ENCODE measurements around the gene UBE2Q2.
"Not testable (repeated sequence)": the region's sequence is repeated elsewhere in the genome, so short reads cannot be mapped to it uniquely, and the experiment has no call there.

Gene UBE2Q2

DNA sequence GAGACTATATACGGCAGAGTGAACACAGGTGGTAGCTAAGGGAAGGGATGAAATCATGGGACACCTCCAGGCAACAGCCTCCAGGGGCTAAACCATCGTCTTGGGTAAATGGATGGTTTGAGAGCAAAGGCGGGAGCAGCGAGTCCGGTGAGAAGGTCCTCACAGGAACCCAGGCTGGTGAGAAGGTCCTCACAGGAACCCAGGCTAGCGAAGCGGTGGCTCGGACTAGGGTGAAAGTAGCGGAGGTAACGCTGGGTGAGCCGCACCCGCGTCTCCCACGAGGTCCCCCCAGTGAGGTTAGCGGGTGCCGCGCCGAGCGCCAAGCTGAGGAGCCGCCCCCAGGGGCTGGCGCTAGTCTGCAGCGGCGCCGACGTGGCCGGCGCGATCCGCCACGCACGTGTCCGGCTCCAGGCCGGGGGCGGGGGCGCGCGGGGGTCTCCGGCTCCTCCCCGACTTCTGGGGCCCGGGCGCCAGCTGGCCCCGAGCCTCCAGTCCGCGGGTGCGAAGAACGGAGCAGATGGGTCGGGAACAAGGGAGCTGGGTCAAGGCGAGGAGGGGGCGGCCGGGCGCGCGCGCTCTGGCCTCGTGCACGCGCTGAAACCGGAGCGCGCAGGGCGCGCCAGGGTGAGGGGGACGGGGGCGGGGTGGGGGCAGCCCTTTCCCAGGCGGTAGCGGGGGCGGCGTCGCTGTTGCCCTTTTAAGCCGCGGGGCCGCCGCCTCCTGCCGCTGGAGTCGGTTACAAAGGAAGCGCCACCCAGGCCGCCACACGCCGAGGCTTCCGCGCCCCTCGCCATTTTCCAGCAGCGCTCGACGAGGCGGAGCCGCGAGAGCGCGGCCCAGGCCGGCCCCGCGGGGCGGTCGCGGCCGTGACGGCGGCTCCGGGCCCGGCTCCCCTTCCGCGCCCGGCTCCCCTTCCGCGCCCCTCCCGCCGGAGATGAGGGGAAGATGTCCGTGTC, at the start of gene UBE2Q2:
Gene UBE2Q2 (plus strand): TSS at position 726 of the 956 bp plus-strand sequence. CDS start 220 bp downstream, at position 946.
- peak; percentile 16 for DNase-seq (ENCODE audit: low read depth)

DNA sequence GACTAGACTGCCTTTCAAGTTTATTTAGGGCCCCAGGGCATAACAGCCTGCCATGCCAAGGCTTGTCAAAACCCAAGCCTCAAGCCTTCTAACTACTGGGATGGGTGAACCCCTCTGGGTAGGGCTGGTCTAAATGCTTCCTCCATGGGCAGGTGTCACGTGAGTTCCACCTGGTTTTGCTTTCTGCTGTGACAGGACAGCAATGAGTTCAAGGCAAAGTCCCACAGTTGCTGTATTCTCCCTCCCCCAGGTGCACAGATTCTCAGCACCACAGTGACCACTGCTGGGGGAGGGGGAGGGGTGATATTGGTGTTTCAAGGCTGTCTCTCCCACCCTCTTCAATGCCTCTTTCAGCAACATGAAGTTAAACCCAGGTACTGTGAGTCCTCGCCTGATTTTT, 46.9 kb upstream of the UBE2Q2 start:
- DNase-seq (ENCODE audit: low read depth): no peak

DNA sequence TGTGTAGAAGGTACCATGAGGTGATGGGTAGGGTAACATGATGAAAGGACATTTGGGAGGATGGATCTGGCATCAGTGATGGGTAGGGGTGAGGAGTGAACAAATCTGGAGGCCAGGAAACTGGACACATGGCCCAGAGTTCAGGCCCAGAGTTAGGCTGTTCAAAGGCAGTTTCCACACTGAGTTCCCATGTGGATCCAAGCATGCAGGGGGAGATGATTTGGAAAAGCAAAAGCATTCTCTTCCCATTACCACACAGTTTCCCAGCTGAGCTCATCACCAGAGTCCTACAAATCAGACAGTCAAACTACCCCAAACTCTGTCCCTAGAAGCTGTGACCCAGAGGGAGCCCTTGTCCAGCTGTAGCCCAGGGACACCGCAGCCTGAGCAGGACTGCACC, 46.1 kb upstream of the UBE2Q2 start:
- DNase-seq (ENCODE audit: low read depth): not testable (repeated sequence)

DNA sequence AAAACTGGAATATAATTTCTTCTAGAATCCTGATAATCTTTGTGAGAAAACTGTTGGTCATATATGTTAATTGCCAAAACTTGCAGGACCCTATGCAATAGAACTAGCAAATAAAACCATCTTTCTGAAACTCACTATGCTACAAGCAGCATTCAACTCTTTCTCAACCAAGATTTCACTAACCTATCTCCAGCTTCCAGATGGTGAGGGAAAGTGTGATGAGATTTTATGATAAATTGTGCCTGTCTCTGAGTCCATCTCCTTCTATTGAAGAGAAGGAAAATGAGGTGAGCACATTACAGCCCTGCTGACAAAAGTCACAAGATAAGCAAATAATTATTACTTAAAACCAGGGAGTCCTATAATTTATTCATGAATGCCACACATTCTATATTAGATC, 44.1 kb upstream of the UBE2Q2 start:
- no peak for DNase-seq (ENCODE audit: low read depth)

DNA sequence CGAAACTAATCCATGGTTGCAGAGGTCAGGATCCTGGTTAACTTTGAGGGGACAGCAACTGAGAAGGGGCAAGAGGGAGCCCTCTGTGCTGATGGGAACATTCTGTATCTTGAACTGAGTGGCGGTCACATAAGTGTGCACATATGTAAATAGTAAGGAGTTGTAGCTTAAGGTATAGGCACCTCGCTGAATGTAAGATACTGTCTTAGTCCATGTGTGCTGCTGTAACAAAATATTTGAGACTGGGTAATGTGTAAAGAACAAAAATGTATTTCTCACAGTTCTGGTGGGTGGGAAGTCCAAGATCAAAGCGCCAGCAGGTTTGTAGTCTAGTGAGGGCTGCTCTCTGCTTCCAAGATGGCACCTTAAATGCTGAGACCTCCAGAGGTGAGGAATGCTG, 42.8 kb upstream of the UBE2Q2 start:
- DNase-seq (ENCODE audit: low read depth): not testable (repeated sequence)

DNA sequence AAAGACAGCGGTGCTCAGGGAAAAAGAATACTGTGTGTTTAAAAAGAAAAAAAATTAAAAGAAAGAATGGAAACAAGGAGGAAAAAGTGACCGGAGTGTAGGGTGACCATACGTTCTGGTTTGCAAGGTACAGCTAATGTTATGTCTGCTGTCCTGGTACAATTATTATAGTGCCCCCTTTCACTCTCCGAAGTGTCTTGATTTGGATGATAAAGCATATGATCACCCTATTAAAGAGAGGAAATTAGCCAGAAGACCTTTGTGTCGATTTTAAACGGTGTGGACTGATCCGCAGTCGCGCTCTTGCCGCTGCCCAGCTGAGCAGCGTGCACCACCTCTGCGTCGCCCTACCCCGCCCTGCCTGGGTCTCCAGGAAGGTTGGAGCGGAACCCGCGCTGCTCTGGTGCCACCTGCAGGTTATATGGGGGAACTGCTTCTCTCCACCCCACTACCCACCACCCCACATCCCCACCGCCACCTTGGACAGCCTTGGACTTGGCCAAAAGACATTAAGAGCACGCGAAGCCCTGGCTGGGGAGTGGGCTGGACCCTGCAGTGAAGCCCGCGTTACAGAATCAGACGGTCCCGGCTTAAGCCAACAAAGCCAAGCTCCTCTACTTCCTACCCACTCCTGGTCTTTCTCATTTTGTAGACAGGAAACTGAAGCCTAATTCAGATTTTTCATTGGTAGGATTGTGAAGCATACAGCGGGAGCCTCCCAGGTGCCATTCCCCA, 41.2 kb upstream of the UBE2Q2 start:
- DNase-seq (ENCODE audit: low read depth): peak; percentile 32

DNA sequence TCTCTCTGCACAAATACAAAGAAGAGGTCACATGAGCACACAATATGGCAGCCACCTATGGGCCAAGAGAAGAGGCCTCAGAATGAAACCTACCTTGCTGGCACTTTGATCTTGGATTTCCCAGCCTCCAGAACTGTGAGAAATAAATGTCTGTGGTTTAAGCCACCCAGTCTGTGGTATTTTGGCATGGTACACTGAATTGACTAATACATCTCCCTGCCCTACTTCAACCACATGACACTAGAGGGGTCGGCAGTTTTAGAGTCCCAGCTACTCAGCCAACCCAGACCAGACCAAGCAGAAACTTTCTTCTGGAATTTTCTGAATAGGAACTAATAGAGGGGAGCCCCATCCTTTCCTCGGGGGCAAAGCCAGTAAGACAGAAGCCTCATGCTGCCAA, 35.8 kb upstream of the UBE2Q2 start:
- DNase-seq (ENCODE audit: low read depth): not testable (repeated sequence)

DNA sequence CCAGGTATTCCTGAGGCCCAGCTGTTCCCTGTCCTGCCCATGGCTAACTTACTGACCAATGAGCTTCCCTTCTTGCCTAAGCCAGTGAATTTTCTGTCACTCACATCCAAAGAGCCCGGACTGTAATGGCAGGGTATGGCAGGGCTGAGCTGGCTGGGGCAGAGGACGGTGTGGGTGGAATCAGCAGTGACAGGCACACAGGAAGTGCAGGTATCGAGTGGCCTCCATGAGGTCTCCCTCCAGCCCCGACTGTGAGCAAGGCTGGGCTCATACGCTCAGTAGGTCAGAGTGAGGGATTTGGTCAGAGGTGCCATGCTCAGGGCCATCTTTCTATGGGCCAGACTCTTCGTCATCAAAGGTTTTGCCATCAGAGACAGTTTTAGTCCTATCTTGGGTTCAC, 35.2 kb upstream of the UBE2Q2 start:
- DNase-seq (ENCODE audit: low read depth): not testable (repeated sequence)

DNA sequence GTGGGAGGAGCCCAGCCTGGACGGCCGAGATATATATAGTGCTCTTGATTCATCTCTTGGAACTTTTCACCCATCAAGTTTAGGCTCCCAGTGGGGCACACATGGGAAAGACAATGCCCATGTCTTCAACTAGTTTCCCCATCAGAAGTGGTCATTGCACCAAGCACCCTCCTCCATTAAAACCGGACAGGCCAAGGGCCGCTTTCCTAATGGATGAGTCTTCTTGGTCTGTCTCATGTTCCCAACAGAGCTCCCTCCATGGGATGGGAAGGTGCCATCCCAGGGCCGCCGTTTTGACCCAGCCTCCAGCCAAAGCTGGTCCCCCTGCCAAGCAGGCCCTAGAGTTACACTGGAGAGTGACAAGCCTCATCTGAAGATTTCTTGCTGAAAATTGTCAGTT, 34.7 kb upstream of the UBE2Q2 start:
- DNase-seq (ENCODE audit: low read depth): no peak

DNA sequence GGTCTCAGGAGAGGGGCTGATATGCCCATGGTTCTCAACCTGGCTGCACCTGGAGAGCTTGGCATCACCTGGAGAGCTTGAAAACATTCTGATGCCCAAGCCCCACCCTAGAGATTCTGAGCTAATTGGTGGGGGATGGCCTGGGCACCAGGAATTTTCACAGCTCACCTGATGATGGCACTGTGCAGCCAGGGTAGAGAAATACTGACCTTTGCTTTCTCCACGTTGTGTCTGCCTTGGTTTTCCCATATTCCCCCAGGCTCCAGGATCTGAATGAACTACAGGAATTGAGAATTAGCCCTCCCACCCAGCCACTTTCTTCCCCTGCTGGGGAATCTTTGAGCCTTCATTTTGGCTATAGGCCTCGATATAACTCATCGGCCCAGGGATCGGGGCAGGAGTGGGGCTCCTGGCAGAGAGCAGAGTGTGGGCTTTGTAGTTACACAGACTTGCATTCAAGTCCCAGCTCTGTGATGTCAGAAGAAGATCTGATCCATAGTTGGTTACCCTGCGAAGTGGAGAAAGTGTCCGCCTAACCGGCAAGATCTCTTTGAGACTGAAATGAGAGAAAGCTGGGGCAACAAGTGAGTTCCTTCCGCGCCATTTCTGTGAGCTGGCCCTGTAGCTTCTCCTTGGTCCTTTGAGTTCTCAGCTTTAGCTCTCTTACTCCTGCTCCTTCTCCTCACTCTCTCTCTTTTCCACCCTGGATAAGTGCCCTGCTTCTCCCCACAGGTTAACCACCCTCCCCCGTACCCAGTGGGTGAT, 33.1 kb upstream of the UBE2Q2 start:
- DNase-seq (ENCODE audit: low read depth): peak; percentile 14

DNA sequence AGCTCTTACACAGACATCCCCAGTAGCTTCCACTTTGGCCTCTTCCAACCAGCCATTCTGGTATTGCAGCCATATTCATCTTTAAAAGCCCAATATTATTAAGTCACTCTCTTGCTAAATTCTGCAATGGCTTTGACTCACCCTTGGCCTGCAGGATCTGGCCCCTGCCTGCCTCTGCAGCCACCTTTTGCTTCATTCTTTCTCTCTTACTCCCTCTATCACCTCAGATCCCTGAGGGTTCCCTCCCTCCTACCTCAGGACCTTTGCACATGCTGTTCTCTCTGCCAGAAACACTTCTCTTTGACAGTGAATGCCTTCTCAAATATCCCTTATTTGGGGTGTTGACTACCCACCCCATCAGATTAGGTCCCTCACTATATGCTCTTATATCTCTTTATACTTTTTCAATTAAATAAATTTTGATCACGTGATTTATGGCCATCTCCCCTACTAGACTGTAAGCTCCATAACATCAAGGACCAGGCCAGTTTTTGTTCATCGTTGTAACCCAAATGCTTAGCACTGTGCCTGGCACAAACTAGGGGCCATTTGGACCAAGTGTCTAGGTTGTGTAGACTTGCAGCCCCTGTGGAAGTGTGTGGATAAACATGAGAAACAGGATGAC, 32.3 kb upstream of the UBE2Q2 start:
- DNase-seq (ENCODE audit: low read depth): no peak

DNA sequence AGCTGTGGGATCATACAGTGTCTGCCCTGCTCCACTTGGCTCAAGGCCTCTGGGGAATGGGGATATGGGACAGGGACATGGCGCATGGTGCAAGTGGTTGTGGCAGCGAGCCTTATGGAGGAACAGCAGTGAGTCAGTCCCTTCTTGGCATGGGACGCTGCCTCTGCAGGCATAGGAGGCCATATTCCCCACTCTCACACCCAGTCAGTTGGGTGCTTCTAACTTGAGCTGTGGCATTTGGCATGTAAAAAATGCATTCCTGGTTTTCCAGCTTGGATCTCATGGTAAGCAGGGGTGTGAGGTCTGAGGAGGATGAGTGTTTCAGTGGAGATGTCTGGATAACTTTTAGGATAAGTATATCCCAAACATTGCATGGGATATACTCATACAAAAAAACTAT, 31.6 kb upstream of the UBE2Q2 start:
- DNase-seq (ENCODE audit: low read depth): no peak

DNA sequence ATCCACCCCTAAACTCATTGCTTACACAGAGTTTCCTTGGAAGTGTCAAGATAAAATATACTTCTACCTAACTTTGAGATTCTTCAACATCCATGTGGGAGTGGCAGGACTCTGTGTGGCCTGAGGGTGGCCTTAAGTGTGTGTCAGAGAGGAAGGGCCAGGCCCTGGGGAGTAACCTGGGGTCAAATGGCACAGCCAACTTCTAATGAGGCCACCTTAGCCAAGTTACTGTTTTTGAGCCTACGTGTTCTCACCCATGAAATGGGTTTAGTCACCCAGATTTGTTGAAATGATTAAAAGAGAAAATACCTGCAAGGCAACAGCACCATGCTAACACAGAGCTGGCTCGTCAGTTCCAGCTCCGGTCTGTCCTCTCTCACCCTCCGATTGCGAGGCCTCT, 28.5 kb upstream of the UBE2Q2 start:
- no peak for DNase-seq (ENCODE audit: low read depth)

DNA sequence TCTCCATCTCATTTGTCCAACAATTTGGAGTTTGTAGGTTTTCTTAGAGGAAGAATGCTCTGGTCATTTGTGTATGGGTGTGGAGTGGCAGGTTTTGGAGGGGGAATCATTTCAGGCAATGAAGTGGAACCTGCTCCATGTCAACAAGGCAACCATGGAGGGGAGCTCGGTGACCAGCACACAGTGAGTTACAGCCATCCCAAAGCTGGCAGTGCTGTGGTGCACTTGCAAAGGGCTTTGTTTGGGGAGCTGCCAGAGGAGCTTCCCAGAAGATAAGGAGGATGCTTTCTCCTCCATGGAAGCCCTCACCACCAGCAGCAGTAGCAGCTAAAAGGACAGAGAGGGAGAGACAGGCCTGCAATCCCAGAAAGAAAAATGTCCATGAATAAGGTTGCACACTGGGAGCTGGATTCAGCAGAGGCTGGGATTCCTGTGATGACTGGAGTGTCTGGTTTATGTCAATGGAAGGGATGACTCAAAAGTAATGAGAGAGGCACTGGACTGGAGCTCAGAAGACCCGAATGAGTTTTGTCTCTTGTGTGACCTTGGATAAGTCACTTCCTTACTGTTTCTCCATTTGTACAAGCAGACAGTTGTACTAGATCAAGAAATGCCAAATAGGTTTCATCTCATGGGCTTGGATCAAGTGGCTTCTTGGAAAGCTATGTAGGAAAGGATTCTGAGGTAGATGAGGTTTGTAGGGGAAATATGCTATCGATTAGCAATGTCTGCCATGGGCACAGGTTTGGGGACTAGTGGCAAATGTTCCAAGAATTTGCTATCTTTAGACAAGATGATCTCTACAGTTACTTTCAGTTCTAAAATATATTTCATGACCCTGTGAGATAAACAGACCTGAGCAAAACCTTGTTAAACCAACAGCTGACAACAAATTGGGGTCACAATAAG, 27.2 kb upstream of the UBE2Q2 start:
- no peak for DNase-seq (ENCODE audit: low read depth)

DNA sequence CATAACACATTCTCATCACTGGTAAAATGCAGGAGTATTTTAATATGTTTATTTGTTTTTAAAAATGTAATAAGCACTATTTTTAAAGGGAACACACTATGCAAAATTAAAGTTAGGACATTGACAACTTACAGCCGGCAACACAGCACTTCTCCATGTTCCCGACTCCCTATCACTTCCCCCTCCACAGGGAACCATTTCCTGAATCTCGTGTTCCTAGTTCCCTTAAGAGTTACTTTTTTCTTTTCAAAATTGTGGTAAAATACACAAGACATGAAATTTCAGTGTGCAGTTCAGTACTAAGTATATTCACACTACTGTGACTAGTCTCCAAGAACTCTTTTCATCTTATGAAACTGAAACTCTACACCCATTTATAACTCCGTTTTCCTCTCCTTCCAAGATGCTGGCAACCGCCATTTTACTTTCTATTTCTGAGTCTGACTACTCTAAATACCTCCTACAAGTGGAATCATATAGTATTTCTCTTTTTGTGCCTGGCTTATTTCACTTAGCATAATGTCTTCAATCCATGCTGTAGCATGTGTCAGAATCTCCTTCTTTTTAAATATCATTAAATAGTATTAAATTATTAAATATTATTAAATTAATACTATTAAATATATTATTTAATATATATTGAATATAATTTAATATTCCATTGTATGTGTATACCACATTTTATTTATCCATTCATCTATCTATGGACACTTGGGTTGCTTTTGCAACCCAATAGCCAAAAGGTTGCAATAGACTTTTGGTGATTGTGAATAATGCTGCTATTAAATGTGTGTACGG, 25.9 kb upstream of the UBE2Q2 start:
- no peak for DNase-seq (ENCODE audit: low read depth)

DNA sequence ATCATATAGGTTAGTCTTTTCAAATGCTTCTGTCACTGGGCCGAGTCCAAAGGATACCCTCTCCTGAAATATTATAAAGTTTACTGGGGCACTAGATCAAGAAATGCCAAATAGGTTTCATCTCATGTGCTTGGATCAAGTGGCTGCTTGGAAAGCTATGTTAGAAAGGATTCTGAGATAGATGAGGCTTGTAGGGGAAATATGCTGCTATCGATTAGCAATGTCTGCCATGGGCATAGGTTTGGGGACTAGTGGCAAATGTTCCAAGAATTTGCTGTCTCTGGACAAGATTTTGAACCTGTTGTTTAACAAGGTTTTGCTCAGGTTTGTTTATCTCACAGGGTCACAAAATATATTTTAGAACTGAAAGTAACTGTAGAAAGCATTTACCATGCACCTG, 23.0 kb upstream of the UBE2Q2 start:
- DNase-seq (ENCODE audit: low read depth): no peak

DNA sequence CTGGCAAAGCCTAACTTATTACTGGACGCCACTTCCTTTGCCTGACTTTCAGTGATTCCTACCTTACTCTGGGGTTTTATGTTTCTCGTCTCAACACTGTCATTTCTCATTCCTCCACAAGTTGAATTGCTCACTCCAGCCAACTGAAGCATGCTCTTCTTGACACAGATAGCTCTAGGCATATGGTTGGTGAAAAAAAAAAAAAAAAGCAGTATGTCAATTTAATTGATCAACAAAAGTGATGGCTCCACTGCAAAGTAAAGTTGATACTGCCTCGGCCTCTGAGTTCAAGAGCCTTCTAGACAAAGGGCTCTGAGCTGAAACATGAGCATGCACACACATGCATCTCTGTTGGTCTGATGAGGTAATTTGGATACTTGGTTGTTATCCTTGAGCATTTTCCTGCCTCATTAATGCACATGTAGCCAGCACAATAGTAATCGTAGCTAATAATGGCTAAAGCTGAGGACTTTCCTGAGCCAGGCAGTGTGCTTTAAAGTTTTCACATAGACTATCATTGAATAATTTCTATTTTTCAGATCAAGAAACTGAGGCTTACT, 21.4 kb upstream of the UBE2Q2 start:
- DNase-seq (ENCODE audit: low read depth): no peak

DNA sequence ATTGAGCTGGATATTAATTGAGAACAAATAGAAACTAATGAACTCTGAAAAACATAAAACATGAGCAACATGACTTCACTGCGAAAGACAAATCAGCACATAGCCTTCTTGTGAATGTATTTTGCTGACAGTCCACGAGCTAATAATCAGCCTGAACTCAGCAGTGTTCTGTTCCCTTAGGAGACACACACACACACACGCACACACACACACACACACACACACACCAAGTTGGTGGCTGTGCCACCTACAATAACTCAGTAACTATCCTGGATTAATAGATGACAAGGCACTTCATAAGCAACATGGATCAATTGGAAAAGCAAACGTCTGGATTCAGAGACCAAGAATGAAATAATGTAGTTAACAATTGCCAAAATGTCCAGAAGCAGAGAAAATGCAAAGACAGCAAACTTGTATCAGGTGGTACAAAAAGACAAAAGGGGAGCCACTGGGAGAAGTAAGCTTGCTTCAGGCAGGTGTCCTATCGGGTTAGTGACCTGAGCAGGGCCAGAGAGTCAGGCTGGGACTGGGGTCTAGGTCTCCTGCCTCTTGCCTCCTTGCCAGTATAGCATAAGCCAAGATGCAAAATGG, 20.5 kb upstream of the UBE2Q2 start:
- DNase-seq (ENCODE audit: low read depth): no peak

DNA sequence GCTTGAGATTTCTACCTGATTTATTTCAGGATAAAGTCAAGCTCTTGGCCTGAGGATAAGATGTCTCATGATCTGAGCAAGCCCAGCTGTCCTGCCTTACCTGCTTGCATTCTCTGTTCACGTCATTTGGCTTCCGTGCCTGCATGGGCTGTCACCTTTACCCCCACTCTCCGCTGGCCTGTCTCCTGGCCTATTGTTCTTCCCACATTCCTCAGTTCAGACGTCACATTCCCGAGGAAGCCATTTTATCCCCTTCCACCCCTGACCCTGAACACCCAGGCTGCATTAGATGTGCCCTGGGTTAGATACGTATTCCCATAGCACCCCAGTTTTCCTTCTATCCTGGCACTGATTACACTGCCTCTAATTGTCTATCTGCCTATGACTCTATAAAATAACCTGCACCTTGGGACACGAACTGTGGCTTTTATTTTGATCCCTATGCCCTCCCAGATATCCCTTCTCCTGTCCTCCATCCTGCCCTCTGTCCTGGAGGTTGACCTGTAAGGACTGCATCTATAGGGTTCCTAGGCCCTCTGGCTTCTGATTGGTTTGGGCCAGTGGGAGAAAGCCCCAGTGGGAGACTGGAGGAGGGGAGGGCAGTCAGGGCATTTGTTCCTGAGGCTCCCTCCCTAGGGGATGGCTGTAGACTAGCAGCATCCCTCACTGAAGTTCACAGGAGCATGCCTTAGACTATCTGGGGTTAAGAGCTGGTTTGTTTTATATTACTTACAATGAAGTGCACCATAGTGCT, 19.2 kb upstream of the UBE2Q2 start:
- DNase-seq (ENCODE audit: low read depth): no peak
